Measurements from ENCODE around the gene SPEF2.

DNA sequence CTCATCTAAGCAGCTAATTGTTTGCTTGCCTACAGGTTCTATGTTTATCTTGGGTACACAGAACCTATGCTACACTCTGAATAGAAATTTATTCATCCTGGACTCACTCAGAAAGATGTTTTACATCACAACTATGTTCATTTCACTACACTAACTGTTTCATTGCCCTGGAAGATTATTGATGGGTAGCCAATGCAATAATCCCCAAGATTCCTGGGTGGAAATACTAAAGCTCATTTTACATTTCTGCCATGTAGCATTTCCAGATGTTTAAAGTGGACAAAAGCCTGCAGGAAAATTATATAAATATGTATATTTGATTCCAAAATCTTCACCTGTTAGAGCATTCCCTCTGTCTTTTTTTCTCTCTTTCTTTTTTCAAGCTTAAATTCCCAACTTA lies 187.2 kb downstream of the SPEF2 start:
- TF ChIP-seq, protein P1, sequence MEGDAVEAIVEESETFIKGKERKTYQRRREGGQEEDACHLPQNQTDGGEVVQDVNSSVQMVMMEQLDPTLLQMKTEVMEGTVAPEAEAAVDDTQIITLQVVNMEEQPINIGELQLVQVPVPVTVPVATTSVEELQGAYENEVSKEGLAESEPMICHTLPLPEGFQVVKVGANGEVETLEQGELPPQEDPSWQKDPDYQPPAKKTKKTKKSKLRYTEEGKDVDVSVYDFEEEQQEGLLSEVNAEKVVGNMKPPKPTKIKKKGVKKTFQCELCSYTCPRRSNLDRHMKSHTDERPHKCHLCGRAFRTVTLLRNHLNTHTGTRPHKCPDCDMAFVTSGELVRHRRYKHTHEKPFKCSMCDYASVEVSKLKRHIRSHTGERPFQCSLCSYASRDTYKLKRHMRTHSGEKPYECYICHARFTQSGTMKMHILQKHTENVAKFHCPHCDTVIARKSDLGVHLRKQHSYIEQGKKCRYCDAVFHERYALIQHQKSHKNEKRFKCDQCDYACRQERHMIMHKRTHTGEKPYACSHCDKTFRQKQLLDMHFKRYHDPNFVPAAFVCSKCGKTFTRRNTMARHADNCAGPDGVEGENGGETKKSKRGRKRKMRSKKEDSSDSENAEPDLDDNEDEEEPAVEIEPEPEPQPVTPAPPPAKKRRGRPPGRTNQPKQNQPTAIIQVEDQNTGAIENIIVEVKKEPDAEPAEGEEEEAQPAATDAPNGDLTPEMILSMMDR (conservative IDR thresholded peaks at IDR 0.05; ENCODE audit: low read length), result no peak
- TF ChIP-seq EZH2phosphoT487 (IDR thresholded peaks at IDR 0.05; ENCODE audit: borderline replicate concordance, low read depth, low read length), result no peak
